Measurements from ENCODE around the gene ZNF467.
A peak's percentile ranks its signal among the peaks of the same experiment; 100 is the strongest.

The ZNF467 gene

GRCh38 chr7:149743476-149744255, 29.7 kb downstream of the ZNF467 start:
- DNase-seq (ENCODE audit: low read depth): no peak

- DNase-seq (ENCODE audit: low read depth): peak; percentile 21
These were observed 31.2 kb downstream of the ZNF467 start for GRCh38 chr7:149742075-149742701.

GRCh38 chr7:149741629-149742028, 31.8 kb downstream of the ZNF467 start:
- no peak for DNase-seq (ENCODE audit: low read depth)

- no peak for DNase-seq (ENCODE audit: low read depth)
These were observed 36.7 kb downstream of the ZNF467 start for GRCh38 chr7:149736478-149737360.

- DNase-seq (ENCODE audit: low read depth): no peak
These were observed 37.5 kb downstream of the ZNF467 start for GRCh38 chr7:149735779-149736477.

- no peak for DNase-seq (ENCODE audit: low read depth)
These were observed 38.2 kb downstream of the ZNF467 start for GRCh38 chr7:149735181-149735602.

- DNase-seq (ENCODE audit: low read depth): no peak
These were observed 38.7 kb downstream of the ZNF467 start for GRCh38 chr7:149734791-149735075.

- no peak for DNase-seq (ENCODE audit: low read depth)
These were observed 39.2 kb downstream of the ZNF467 start for GRCh38 chr7:149733924-149734790.

GRCh38 chr7:149733131-149733923, 40.1 kb downstream of the ZNF467 start:
- DNase-seq (ENCODE audit: low read depth): no peak

- no peak for DNase-seq (ENCODE audit: low read depth)
These were observed 40.8 kb downstream of the ZNF467 start for GRCh38 chr7:149732611-149733010.

GRCh38 chr7:149732111-149732561, 41.3 kb downstream of the ZNF467 start:
- DNase-seq (ENCODE audit: low read depth): no peak

GRCh38 chr7:149731207-149731955, 42.0 kb downstream of the ZNF467 start:
- DNase-seq (ENCODE audit: low read depth): no peak

GRCh38 chr7:149729983-149730801, 43.2 kb downstream of the ZNF467 start:
- no peak for DNase-seq (ENCODE audit: low read depth)

GRCh38 chr7:149729586-149729982, 43.8 kb downstream of the ZNF467 start:
- DNase-seq (ENCODE audit: low read depth): no peak

- no peak for DNase-seq (ENCODE audit: low read depth)
These were observed 44.7 kb downstream of the ZNF467 start for GRCh38 chr7:149728491-149729375.

- DNase-seq (ENCODE audit: low read depth): no peak
These were observed 45.4 kb downstream of the ZNF467 start for GRCh38 chr7:149727899-149728476.
